ENCODE data around the gene MDFIC.

DNA sequence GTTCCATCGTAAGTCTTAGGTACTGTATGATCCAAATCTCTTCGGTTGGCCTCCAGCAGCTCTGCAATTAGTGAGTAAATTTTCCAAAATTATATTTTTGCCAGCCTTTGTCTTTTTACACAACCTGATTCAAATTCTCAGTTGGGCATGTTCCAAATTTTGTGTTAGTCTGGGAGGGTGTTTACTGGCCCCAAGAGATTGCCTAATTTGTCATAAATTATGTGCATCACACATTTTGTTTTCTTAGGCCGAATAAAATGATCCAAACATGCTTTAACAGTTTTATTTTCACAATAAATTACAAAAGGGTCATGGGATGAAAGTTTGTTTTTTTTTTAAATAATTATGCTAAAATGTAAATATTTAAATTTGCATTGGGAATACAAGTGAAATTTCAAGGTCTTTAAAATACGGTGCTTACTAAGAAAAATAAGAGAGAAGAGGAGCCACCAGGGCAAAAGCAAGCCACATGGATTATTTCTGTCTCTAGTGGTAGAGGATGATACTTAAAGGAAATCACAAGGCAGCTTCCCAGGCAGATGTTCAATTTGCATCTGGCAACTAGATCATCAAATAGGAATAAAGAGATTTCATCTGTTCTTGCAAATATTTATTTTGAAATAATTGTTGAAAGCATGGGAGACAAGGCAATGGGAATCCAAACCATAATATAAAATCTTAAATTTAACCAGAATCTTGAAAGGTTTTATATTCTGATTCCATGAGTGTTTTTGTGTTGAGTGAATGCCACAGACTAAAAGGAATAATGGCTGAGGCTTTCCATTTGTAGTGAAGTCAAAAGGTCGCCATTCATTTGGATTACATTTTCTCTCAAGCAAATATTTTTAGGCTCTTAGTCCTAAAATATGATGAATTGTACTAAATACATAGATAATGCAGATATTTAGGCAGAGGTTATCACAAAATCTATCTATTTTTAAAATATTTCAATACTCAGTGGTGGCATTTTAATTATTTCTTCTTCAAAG, 111.1 kb downstream of the MDFIC start:
- TF ChIP-seq, protein P1, sequence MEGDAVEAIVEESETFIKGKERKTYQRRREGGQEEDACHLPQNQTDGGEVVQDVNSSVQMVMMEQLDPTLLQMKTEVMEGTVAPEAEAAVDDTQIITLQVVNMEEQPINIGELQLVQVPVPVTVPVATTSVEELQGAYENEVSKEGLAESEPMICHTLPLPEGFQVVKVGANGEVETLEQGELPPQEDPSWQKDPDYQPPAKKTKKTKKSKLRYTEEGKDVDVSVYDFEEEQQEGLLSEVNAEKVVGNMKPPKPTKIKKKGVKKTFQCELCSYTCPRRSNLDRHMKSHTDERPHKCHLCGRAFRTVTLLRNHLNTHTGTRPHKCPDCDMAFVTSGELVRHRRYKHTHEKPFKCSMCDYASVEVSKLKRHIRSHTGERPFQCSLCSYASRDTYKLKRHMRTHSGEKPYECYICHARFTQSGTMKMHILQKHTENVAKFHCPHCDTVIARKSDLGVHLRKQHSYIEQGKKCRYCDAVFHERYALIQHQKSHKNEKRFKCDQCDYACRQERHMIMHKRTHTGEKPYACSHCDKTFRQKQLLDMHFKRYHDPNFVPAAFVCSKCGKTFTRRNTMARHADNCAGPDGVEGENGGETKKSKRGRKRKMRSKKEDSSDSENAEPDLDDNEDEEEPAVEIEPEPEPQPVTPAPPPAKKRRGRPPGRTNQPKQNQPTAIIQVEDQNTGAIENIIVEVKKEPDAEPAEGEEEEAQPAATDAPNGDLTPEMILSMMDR (IDR thresholded peaks at IDR 0.05 in 8 of 11, conservative IDR thresholded peaks at IDR 0.05 in 3 of 11) = no peak
- TF ChIP-seq POLR2AphosphoS5 (IDR thresholded peaks at IDR 0.05) (no peak), POLR2A (IDR thresholded peaks at IDR 0.05) (no peak)
